BLaER1 treated with 17β-estradiol and CSF1 and Interleukin-3, amounts not matched to agents 10 nM and 100 nM (cell line): ENCODE results near the gene PTPRF.

ENCODE experiments used
- H3K27ac ChIP-seq, 11 experiments: shearing (Covaris generic); formaldehyde crosslinking; 2 replicates each; pipeline ENCODE4 v1.8.1; 2022
- H3K27me3 ChIP-seq, 11 experiments: shearing (Covaris generic); formaldehyde crosslinking; 2 replicates each; pipeline ENCODE4 v1.8.1; 2022
- H3K36me3 ChIP-seq, 11 experiments: shearing (Covaris generic); formaldehyde crosslinking; 2 replicates each; pipeline ENCODE4 v1.8.1; 2022
- H3K4me1 ChIP-seq, 10 experiments: shearing (Covaris generic); formaldehyde crosslinking; 2 replicates each; pipeline ENCODE4 v1.8.1; 2022
- H3K4me2 ChIP-seq, 11 experiments: shearing (Covaris generic); formaldehyde crosslinking; 2 replicates each; pipeline ENCODE4 v1.8.1; 2022
- H3K4me3 ChIP-seq, 10 experiments: shearing (Covaris generic); formaldehyde crosslinking; 2 replicates each; pipeline ENCODE4 v1.8.1; 2022
- H3K9ac ChIP-seq, 11 experiments: shearing (Covaris generic); formaldehyde crosslinking; 2 replicates each; pipeline ENCODE4 v1.8.1; 2022
- H3K9me3 ChIP-seq, 11 experiments: shearing (Covaris generic); formaldehyde crosslinking; replicated peaks in 1 of 11; 2 replicates each; pipeline ENCODE4 v1.8.1; 2022
- H4K20me1 ChIP-seq, 11 experiments: shearing (Covaris generic); formaldehyde crosslinking; 2 replicates each; pipeline ENCODE4 v1.8.1; 2022
- Cebpa-rat ChIP-seq, 11 experiments: shearing (Covaris generic); IDR thresholded peaks; 2 replicates each; pipeline ENCODE4 v1.8.1; 2022

Gene PTPRF

GRCh38 chr1:43522776-43523480, 7.8 kb upstream of the PTPRF start:
- no peak for TF ChIP-seq Cebpa-rat (IDR thresholded peaks at IDR 0.05)

GRCh38 chr1:43524804-43525203, 5.9 kb upstream of the PTPRF start:
- no peaks in the 10 kb centered on the region for H4K20me1 ChIP-seq
- H3K4me3 ChIP-seq, result no peak overlapping the region
- no peak overlapping the region for H3K9ac ChIP-seq
- H3K36me3 ChIP-seq, result no peaks in the 10 kb centered on the region
- H3K4me1 ChIP-seq, result peaks cover 0 to 5% (median 0%) of the 10 kb centered on the region in 10 experiments; a peak in 2 of 20 replicates
- H3K4me2 ChIP-seq, result no peak overlapping the region
- H3K27me3 ChIP-seq, result peaks cover 0 to 2% (median 0%) of the 10 kb centered on the region in 11 experiments; a peak in 2 of 22 replicates
- H3K9me3 ChIP-seq, result no peaks in the 10 kb centered on the region
- no peak for TF ChIP-seq Cebpa-rat (IDR thresholded peaks at IDR 0.05)
- H3K27ac ChIP-seq, result no peak overlapping the region

More at GRCh38 chr1:43522776-43523480, 7.8 kb upstream of the PTPRF start:
- H3K4me1 ChIP-seq, result no peaks in the 10 kb centered on the region
- H3K36me3 ChIP-seq, result no peaks in the 10 kb centered on the region
- H4K20me1 ChIP-seq, result no peaks in the 10 kb centered on the region
- H3K4me3 ChIP-seq, result no peak overlapping the region
- no peak overlapping the region for H3K9ac ChIP-seq
- H3K27me3 ChIP-seq, result no peaks in the 10 kb centered on the region
- H3K9me3 ChIP-seq, result no peaks in the 10 kb centered on the region
- no peak overlapping the region for H3K4me2 ChIP-seq
- no peak overlapping the region for H3K27ac ChIP-seq

- TF ChIP-seq Cebpa-rat (IDR thresholded peaks at IDR 0.05), result no peak
- Histone ChIP-seq H3K36me3 (no peaks in the 10 kb centered on the region), H3K4me1 (peaks cover 0 to 13% (median 7%) of the 10 kb centered on the region in 10 experiments; a peak in 13 of 20 replicates), H3K9ac (no peak overlapping the region), H3K27me3 (peaks cover 0 to 12% (median 0%) of the 10 kb centered on the region in 11 experiments; a peak in 6 of 22 replicates), H3K27ac (no peak overlapping the region), H3K9me3 (no peaks in the 10 kb centered on the region), H3K4me3 (no peak overlapping the region), H3K4me2 (no peak overlapping the region), H4K20me1 (no peaks in the 10 kb centered on the region)
Observed at GRCh38 chr1:43526002-43526401, 4.7 kb upstream of the PTPRF start.

- H3K4me3 ChIP-seq, result no peak overlapping the region
- H3K4me1 ChIP-seq, result peaks cover 8 to 21% (median 15%) of the 10 kb centered on the region in 10 experiments; a peak in 19 of 20 replicates
- H3K4me2 ChIP-seq, result no peak overlapping the region
- H3K27me3 ChIP-seq, result peaks cover 0 to 23% (median 0%) of the 10 kb centered on the region in 11 experiments; a peak in 8 of 22 replicates
- no peak overlapping the region for H3K27ac ChIP-seq
- no peaks in the 10 kb centered on the region for H3K9me3 ChIP-seq
- TF ChIP-seq Cebpa-rat (IDR thresholded peaks at IDR 0.05), result no peak
- H4K20me1 ChIP-seq, result peaks cover 0 to 8% (median 0%) of the 10 kb centered on the region in 11 experiments; a peak in 7 of 22 replicates
- no peaks in the 10 kb centered on the region for H3K36me3 ChIP-seq
- no peak overlapping the region for H3K9ac ChIP-seq
Observed at GRCh38 chr1:43527111-43527878, 3.4 kb upstream of the PTPRF start.

- H3K4me3 ChIP-seq, result no peak overlapping the region
- H3K4me2 ChIP-seq, result no peak overlapping the region
- H3K9ac ChIP-seq, result no peak overlapping the region
- peaks cover 10 to 35% (median 24%) of the 10 kb centered on the region in 10 experiments; a peak in 19 of 20 replicates for H3K4me1 ChIP-seq
- no peaks in the 10 kb centered on the region for H3K9me3 ChIP-seq
- H3K27ac ChIP-seq, result no peak overlapping the region
- H3K27me3 ChIP-seq, result peaks cover 0 to 28% (median 0%) of the 10 kb centered on the region in 11 experiments; a peak in 8 of 22 replicates
- H4K20me1 ChIP-seq, result peaks cover 0 to 27% (median 0%) of the 10 kb centered on the region in 11 experiments; a peak in 8 of 22 replicates
- TF ChIP-seq Cebpa-rat (IDR thresholded peaks at IDR 0.05), result no peak
- H3K36me3 ChIP-seq, result no peaks in the 10 kb centered on the region
Observed at GRCh38 chr1:43529206-43529731, 1.4 kb upstream of the PTPRF start.

- Histone ChIP-seq H3K9me3 (no peaks in the 10 kb centered on the region), H3K9ac (peak overlapping the region; percentile 60 to 79 (median 74); a peak in 21 of 22 replicates), H3K4me3 (peak overlapping the region; percentile 54 to 75 (median 67)), H4K20me1 (peaks cover 0 to 43% (median 0%) of the 10 kb centered on the region in 11 experiments; a peak in 8 of 22 replicates), H3K27me3 (peaks cover 0 to 28% (median 0%) of the 10 kb centered on the region in 11 experiments; a peak in 8 of 22 replicates), H3K4me1 (peaks cover 10 to 35% (median 24%) of the 10 kb centered on the region in 10 experiments; a peak in 19 of 20 replicates), H3K4me2 (peak overlapping the region; percentile 79 to 99 (median 96)), H3K36me3 (no peaks in the 10 kb centered on the region), H3K27ac (peak overlapping the region in 5 of 11 experiments; percentile 10 to 27 (median 21); a peak in 7 of 22 replicates)
- TF ChIP-seq Cebpa-rat (IDR thresholded peaks at IDR 0.05), result no peak
Observed at GRCh38 chr1:43531107-43531905, 623 bp downstream of the PTPRF start.

GRCh38 chr1:43531906-43532584, 1.4 kb downstream of the PTPRF start:
- Histone ChIP-seq H3K27ac (peak overlapping the region in 3 of 11 experiments; percentile 21 to 27 (median 27); a peak in 2 of 22 replicates), H3K27me3 (peaks cover 0 to 28% (median 0%) of the 10 kb centered on the region in 11 experiments; a peak in 8 of 22 replicates), H3K9ac (peak overlapping the region; percentile 44 to 79 (median 72); a peak in 19 of 22 replicates), H3K36me3 (no peaks in the 10 kb centered on the region), H3K4me2 (peak overlapping the region; percentile 79 to 99 (median 96)), H3K9me3 (no peaks in the 10 kb centered on the region), H3K4me1 (peaks cover 10 to 35% (median 24%) of the 10 kb centered on the region in 10 experiments; a peak in 19 of 20 replicates), H3K4me3 (peak overlapping the region; percentile 54 to 75 (median 67)), H4K20me1 (peaks cover 0 to 43% (median 0%) of the 10 kb centered on the region in 11 experiments; a peak in 8 of 22 replicates)
- TF ChIP-seq Cebpa-rat (IDR thresholded peaks at IDR 0.05), result no peak
